ENCODE results near the gene DALRD3.

DNA sequence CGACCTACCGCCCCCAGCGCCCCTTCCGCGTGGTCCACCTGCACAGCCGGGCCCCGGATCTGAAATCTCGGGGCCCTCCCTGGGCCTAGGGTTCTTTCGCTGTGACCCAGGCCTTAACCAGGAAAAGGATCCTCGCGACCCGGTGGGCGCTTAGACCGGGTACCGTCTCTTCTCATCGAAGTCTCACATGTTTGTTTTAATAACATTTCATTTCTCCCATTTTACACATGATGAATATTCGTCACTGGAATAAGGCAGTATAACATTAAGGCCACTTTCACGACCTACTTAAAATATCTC lies 277 bp upstream of the DALRD3 start:
- TF ChIP-seq, protein P1, sequence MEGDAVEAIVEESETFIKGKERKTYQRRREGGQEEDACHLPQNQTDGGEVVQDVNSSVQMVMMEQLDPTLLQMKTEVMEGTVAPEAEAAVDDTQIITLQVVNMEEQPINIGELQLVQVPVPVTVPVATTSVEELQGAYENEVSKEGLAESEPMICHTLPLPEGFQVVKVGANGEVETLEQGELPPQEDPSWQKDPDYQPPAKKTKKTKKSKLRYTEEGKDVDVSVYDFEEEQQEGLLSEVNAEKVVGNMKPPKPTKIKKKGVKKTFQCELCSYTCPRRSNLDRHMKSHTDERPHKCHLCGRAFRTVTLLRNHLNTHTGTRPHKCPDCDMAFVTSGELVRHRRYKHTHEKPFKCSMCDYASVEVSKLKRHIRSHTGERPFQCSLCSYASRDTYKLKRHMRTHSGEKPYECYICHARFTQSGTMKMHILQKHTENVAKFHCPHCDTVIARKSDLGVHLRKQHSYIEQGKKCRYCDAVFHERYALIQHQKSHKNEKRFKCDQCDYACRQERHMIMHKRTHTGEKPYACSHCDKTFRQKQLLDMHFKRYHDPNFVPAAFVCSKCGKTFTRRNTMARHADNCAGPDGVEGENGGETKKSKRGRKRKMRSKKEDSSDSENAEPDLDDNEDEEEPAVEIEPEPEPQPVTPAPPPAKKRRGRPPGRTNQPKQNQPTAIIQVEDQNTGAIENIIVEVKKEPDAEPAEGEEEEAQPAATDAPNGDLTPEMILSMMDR (conservative IDR thresholded peaks at IDR 0.05; ENCODE audit: low read depth, low read length): no peak
- TF ChIP-seq EZH2 (IDR thresholded peaks at IDR 0.05; ENCODE audit: borderline replicate concordance, low read depth, low read length, poor library complexity, severe bottlenecking): no peak

All from A673 (cell line).